ENCODE data around the gene IFT25.
A peak's percentile ranks its signal among the peaks of the same experiment; 100 is the strongest.
"Not testable (repeated sequence)": the region's sequence is repeated elsewhere in the genome, so short reads cannot be mapped to it uniquely, and the experiment has no call there.

IFT25 gene

DNA sequence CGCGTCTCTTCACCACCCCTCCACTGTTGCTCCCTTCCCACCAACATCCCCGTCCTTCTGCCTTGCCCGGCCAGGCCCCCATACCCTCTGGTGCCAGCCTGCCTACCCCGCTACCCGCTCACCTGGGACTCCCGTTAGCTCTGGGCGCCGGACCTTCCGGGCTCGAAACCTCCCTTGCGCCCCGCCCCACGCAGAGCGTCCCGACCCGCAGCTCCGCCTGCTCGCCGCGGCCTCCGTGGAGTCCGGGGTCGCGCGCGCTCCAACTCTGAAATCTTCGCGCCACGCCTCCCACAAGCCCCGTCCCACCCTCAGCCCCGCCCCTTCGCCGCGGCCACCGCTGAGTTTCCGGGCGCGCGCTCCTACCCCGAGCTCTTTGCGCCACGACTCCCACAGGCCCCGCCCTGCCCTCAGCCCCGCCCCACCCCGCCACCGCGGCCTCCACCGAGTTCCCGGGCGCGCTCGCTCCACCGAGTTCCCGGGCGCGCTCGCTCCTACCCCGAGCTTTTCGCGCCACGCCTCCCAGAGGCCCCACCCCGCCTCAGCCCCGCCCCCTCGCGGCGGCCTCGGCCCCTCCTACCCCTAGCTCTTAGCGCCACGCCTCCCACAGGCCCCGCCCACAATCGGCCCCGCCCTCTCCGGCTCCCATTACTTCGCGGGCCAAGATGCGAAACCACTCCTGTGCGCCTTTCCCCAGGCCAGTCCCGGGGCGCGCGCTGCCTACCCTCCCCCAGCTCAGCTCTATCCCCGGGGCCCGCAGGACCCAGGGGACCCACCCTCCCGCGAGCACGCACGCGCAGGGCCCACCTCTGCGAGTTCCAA, at the start of gene IFT25:
IFT25 (minus strand) TSS at position 267 of the 819 bp plus-strand sequence. CDS start 5,617 bp downstream, outside the sequence.
- peak within 1 kb of the TSS; percentile 96 for H3K4me3 ChIP-seq (ENCODE audit: low read length)

GRCh38 chr1:53994516-53994915, 49.0 kb upstream of the IFT25 start:
- not testable (repeated sequence) for H2AFZ ChIP-seq (ENCODE audit: low read depth, low read length)

More for the DNA sequence above, at the start of gene IFT25:
- Histone ChIP-seq H2AFZ (ENCODE audit: low read depth, low read length) (peak within 1 kb of the TSS; percentile 86), H3K36me3 (ENCODE audit: insufficient read depth, low read length) (no peaks in the 10 kb centered on the region), H3K4me1 (ENCODE audit: insufficient read depth, low read length) (peaks cover 32% of the 10 kb centered on the region), H3K9me3 (ENCODE audit: low read length) (no peaks in the 10 kb centered on the region), H3K27me3 (ENCODE audit: insufficient read depth, low read length) (no peaks in the 10 kb centered on the region)

GRCh38 chr1:53992085-53992874, 46.8 kb upstream of the IFT25 start:
- Histone ChIP-seq H3K4me1 (ENCODE audit: insufficient read depth, low read length) (no peaks in the 10 kb centered on the region), H3K4me3 (ENCODE audit: low read length) (no peak overlapping the region), H3K27me3 (ENCODE audit: insufficient read depth, low read length) (no peaks in the 10 kb centered on the region), H3K9me3 (ENCODE audit: low read length) (no peaks in the 10 kb centered on the region), H2AFZ (ENCODE audit: low read depth, low read length) (no peak overlapping the region), H3K36me3 (ENCODE audit: insufficient read depth, low read length) (no peaks in the 10 kb centered on the region)

More at GRCh38 chr1:53994516-53994915, 49.0 kb upstream of the IFT25 start:
- H3K9me3 ChIP-seq (ENCODE audit: low read length); H3K27me3 ChIP-seq (ENCODE audit: insufficient read depth, low read length); H3K36me3 ChIP-seq (ENCODE audit: insufficient read depth, low read length); H3K4me1 ChIP-seq (ENCODE audit: insufficient read depth, low read length); H3K4me3 ChIP-seq (ENCODE audit: low read length): not testable (repeated sequence)

- Histone ChIP-seq H3K9me3 (ENCODE audit: low read length) (no peaks in the 10 kb centered on the region), H3K27me3 (ENCODE audit: insufficient read depth, low read length) (no peaks in the 10 kb centered on the region), H2AFZ (ENCODE audit: low read depth, low read length) (no peak overlapping the region), H3K4me3 (ENCODE audit: low read length) (no peak overlapping the region), H3K4me1 (ENCODE audit: insufficient read depth, low read length) (no peaks in the 10 kb centered on the region), H3K36me3 (ENCODE audit: insufficient read depth, low read length) (no peaks in the 10 kb centered on the region)
These were observed 42.4 kb upstream of the IFT25 start for GRCh38 chr1:53987880-53988279.

DNA sequence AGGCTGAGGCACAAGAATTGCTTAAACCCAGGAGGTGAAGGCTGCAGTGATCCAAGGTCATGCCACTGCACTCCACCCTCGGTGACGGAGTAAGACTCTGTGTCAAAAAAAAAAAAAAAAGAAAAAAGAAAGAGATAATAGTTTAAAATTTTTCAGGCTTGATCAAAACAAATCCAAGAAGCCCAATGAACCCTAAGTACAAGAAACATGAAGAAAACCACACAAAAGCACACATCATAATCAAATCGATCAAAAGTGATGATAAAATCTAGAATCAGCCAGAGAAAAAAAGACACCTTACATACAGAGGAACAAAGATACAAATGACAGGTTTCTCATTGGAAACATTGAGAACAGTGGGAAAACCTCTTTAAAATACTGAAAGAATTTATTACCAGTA, 41.0 kb upstream of the IFT25 start:
- H3K4me1 ChIP-seq (ENCODE audit: insufficient read depth, low read length), result peaks cover 8% of the 10 kb centered on the region
- no peaks in the 10 kb centered on the region for H3K9me3 ChIP-seq (ENCODE audit: low read length)
- H2AFZ ChIP-seq (ENCODE audit: low read depth, low read length), result no peak overlapping the region

DNA sequence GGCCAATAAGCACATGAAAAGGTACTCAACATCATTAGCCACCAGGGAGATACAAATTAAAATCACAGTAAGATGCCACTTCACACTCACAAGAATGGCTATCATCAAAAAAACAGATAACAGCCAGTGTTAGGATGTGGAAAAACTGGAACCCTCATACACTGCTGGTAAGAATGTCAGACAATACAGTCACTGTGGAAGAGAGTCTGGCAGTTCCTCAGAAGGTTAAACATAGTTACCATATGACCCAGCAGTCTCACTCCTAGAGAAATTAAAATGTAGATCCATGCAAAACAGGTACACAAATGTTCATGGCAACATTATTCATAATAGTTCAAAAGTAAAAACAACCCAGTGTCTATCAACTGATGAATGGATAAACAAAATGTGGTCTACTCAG, 39.2 kb upstream of the IFT25 start:
- H3K9me3 ChIP-seq (ENCODE audit: low read length), result no peaks in the 10 kb centered on the region
- H3K36me3 ChIP-seq (ENCODE audit: insufficient read depth, low read length), result no peaks in the 10 kb centered on the region
- H3K4me3 ChIP-seq (ENCODE audit: low read length), result no peak overlapping the region
- peaks cover 8% of the 10 kb centered on the region for H3K4me1 ChIP-seq (ENCODE audit: insufficient read depth, low read length)
- no peak overlapping the region for H2AFZ ChIP-seq (ENCODE audit: low read depth, low read length)
- H3K27me3 ChIP-seq (ENCODE audit: insufficient read depth, low read length), result no peaks in the 10 kb centered on the region

More for the DNA sequence above, 41.0 kb upstream of the IFT25 start:
- Histone ChIP-seq H3K4me3 (ENCODE audit: low read length) (no peak overlapping the region), H3K36me3 (ENCODE audit: insufficient read depth, low read length) (no peaks in the 10 kb centered on the region), H3K27me3 (ENCODE audit: insufficient read depth, low read length) (no peaks in the 10 kb centered on the region)

GRCh38 chr1:53982763-53983104, 37.2 kb upstream of the IFT25 start:
- Histone ChIP-seq H2AFZ (ENCODE audit: low read depth, low read length) (peak overlapping the region; percentile 64), H3K4me1 (ENCODE audit: insufficient read depth, low read length) (peaks cover 8% of the 10 kb centered on the region), H3K9me3 (ENCODE audit: low read length) (no peaks in the 10 kb centered on the region), H3K27me3 (ENCODE audit: insufficient read depth, low read length) (no peaks in the 10 kb centered on the region), H3K36me3 (ENCODE audit: insufficient read depth, low read length) (no peaks in the 10 kb centered on the region), H3K4me3 (ENCODE audit: low read length) (peak overlapping the region; percentile 8)

DNA sequence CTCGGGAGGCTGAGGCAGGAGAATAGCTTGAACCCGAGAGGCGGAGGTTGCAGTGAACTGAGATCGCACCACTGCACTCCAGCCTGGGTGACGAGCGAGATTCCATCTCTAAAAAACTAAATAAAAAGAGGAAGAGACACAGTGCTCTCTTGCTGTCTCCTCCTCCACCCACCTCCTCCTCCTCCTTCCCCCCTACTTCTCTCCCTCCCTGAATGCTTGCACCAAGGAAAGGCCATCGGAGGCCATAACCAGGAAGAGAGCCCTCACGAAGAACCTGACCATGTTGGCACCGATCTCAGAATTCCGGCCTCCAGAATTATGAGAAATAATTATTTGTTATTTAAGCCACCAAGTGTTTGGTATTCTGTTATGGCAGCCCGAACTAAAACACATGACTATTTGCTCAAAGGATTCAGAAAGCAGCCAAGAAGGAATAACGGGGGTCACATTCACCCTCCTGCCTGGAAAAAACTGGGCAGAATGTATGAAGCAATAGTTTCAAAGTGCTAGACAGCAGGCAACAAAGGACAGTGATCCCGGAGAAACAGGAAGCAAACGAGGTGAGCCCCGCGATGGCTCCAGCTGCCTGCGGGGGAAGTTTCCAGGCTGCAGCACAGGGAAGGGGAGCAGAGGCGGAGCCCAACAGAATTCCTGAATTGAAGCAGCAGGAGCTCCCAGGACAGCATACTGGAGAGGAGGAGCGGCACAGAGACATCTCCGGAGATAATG, 36.7 kb upstream of the IFT25 start:
- Histone ChIP-seq H3K27me3 (ENCODE audit: insufficient read depth, low read length) (no peaks in the 10 kb centered on the region), H3K9me3 (ENCODE audit: low read length) (no peaks in the 10 kb centered on the region), H3K4me3 (ENCODE audit: low read length) (peak overlapping the region; percentile 8), H2AFZ (ENCODE audit: low read depth, low read length) (peak overlapping the region; percentile 64), H3K4me1 (ENCODE audit: insufficient read depth, low read length) (peaks cover 8% of the 10 kb centered on the region), H3K36me3 (ENCODE audit: insufficient read depth, low read length) (no peaks in the 10 kb centered on the region)

DNA sequence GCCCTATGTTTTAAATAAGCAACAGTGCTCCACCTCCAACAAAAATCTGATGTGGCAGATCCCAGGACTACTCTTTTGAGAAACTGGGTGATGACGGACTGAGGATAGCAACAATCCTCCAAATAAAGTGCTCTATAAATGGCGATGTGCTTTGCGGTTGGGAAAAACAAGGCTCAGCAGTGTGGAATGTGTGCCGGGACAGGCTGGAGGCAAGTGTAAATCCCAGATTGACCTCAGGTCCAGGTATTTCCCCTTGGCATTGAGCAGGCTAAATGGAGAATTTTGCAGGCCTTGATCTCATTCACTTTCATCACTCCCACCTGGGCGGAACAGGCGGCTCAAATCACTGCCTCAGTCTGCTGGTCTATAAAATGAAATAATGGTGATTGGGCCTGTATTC, 35.7 kb upstream of the IFT25 start:
- Histone ChIP-seq H3K9me3 (ENCODE audit: low read length) (no peaks in the 10 kb centered on the region), H3K4me3 (ENCODE audit: low read length) (no peak overlapping the region), H3K36me3 (ENCODE audit: insufficient read depth, low read length) (no peaks in the 10 kb centered on the region), H3K4me1 (ENCODE audit: insufficient read depth, low read length) (peaks cover 8% of the 10 kb centered on the region), H2AFZ (ENCODE audit: low read depth, low read length) (no peak overlapping the region), H3K27me3 (ENCODE audit: insufficient read depth, low read length) (no peaks in the 10 kb centered on the region)

- Histone ChIP-seq H3K4me1 (ENCODE audit: insufficient read depth, low read length) (peaks cover 8% of the 10 kb centered on the region), H2AFZ (ENCODE audit: low read depth, low read length) (no peak overlapping the region), H3K27me3 (ENCODE audit: insufficient read depth, low read length) (no peaks in the 10 kb centered on the region), H3K36me3 (ENCODE audit: insufficient read depth, low read length) (peaks cover under 1% of the 10 kb centered on the region), H3K4me3 (ENCODE audit: low read length) (no peak overlapping the region), H3K9me3 (ENCODE audit: low read length) (no peaks in the 10 kb centered on the region)
These were observed 34.4 kb upstream of the IFT25 start for GRCh38 chr1:53979712-53980450.

DNA sequence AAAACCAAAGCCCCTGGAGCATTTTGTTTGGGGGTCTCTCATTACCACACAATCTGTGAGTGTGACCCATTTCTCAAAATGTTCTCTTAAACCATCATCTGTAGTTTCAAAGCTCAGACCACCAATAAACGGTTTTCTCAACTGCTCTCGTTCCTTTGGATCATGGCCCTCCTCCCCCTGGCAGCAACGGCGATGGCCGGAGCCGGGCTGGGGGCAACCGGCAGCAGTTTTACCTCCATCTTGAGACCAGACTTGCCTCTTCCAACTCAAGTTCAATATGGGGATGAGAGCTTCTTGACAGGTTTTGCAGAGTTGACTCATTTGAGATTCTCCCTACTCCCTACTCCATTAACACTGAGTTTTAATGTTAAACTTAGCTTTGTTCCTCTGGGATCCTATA, 30.4 kb upstream of the IFT25 start:
- Histone ChIP-seq H3K36me3 (ENCODE audit: insufficient read depth, low read length) (peaks cover 10% of the 10 kb centered on the region), H2AFZ (ENCODE audit: low read depth, low read length) (no peak overlapping the region), H3K4me1 (ENCODE audit: insufficient read depth, low read length) (no peaks in the 10 kb centered on the region), H3K27me3 (ENCODE audit: insufficient read depth, low read length) (no peaks in the 10 kb centered on the region), H3K9me3 (ENCODE audit: low read length) (no peaks in the 10 kb centered on the region), H3K4me3 (ENCODE audit: low read length) (no peak overlapping the region)

GRCh38 chr1:53971718-53972117, 26.2 kb upstream of the IFT25 start:
- no peak overlapping the region for H2AFZ ChIP-seq (ENCODE audit: low read depth, low read length)
- H3K4me1 ChIP-seq (ENCODE audit: insufficient read depth, low read length), result no peaks in the 10 kb centered on the region
- no peak overlapping the region for H3K4me3 ChIP-seq (ENCODE audit: low read length)
- no peaks in the 10 kb centered on the region for H3K9me3 ChIP-seq (ENCODE audit: low read length)
- no peaks in the 10 kb centered on the region for H3K27me3 ChIP-seq (ENCODE audit: insufficient read depth, low read length)
- peaks cover 42% of the 10 kb centered on the region for H3K36me3 ChIP-seq (ENCODE audit: insufficient read depth, low read length)
